GM19324 (cell line): ENCODE measurements around the gene ARHGAP22.

Source experiments
- ATAC-seq: cut with Tn5 transposase; IDR thresholded peaks from one replicate; pipeline ENCODE4 v1.9.1; 2021; ENCODE audit warnings: mild to moderate bottlenecking, moderate library complexity; ENCODE audit not compliant: unreplicated experiment, low FRiP score

ARHGAP22 gene

GRCh38 chr10:48501787-48502771 is 102.8 kb downstream of the ARHGAP22 start:
- no peak for ATAC-seq

GRCh38 chr10:48501226-48501625 is 103.6 kb downstream of the ARHGAP22 start:
- ATAC-seq = no peak

- no peak for ATAC-seq
Observed at GRCh38 chr10:48500771-48501170, 104.1 kb downstream of the ARHGAP22 start.

- ATAC-seq = no peak
Observed at GRCh38 chr10:48498940-48499510, 105.8 kb downstream of the ARHGAP22 start.

GRCh38 chr10:48497780-48498770 is 106.8 kb downstream of the ARHGAP22 start:
- no peak for ATAC-seq

GRCh38 chr10:48496831-48497779 is 107.8 kb downstream of the ARHGAP22 start:
- ATAC-seq = no peak

- ATAC-seq = no peak
Observed at GRCh38 chr10:48496105-48496830, 108.6 kb downstream of the ARHGAP22 start.

- no peak for ATAC-seq
Observed at GRCh38 chr10:48495282-48496045, 109.4 kb downstream of the ARHGAP22 start.

GRCh38 chr10:48494611-48495010 is 110.3 kb downstream of the ARHGAP22 start:
- ATAC-seq = no peak

- ATAC-seq = no peak
Observed at GRCh38 chr10:48494073-48494472, 110.8 kb downstream of the ARHGAP22 start.

- ATAC-seq = no peak
Observed at GRCh38 chr10:48493083-48493871, 111.6 kb downstream of the ARHGAP22 start.

- ATAC-seq = no peak
Observed at GRCh38 chr10:48492201-48492600, 112.7 kb downstream of the ARHGAP22 start.

GRCh38 chr10:48491392-48492139 is 113.3 kb downstream of the ARHGAP22 start:
- ATAC-seq = no peak

GRCh38 chr10:48490946-48491345 is 113.9 kb downstream of the ARHGAP22 start:
- no peak for ATAC-seq

- no peak for ATAC-seq
Observed at GRCh38 chr10:48490571-48490940, 114.3 kb downstream of the ARHGAP22 start.

- no peak for ATAC-seq
Observed at GRCh38 chr10:48489099-48489498, 115.8 kb downstream of the ARHGAP22 start.

- ATAC-seq = no peak
Observed at GRCh38 chr10:48487244-48487643, 117.6 kb downstream of the ARHGAP22 start.
